ENCODE results near the gene TTLL11. TPM values are rescaled to one million over a fixed set of nuclear protein-coding genes. Genes with fewer than 3 reads are reported as not detected.

Gene TTLL11, protein sequence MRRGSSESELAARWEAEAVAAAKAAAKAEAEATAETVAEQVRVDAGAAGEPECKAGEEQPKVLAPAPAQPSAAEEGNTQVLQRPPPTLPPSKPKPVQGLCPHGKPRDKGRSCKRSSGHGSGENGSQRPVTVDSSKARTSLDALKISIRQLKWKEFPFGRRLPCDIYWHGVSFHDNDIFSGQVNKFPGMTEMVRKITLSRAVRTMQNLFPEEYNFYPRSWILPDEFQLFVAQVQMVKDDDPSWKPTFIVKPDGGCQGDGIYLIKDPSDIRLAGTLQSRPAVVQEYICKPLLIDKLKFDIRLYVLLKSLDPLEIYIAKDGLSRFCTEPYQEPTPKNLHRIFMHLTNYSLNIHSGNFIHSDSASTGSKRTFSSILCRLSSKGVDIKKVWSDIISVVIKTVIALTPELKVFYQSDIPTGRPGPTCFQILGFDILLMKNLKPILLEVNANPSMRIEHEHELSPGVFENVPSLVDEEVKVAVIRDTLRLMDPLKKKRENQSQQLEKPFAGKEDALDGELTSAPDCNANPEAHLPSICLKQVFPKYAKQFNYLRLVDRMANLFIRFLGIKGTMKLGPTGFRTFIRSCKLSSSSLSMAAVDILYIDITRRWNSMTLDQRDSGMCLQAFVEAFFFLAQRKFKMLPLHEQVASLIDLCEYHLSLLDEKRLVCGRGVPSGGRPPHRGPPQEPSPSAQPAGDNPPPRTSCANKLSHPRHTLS
- total RNA-seq, result 6.3 and 7.1 TPM in 2 replicates

DNA sequence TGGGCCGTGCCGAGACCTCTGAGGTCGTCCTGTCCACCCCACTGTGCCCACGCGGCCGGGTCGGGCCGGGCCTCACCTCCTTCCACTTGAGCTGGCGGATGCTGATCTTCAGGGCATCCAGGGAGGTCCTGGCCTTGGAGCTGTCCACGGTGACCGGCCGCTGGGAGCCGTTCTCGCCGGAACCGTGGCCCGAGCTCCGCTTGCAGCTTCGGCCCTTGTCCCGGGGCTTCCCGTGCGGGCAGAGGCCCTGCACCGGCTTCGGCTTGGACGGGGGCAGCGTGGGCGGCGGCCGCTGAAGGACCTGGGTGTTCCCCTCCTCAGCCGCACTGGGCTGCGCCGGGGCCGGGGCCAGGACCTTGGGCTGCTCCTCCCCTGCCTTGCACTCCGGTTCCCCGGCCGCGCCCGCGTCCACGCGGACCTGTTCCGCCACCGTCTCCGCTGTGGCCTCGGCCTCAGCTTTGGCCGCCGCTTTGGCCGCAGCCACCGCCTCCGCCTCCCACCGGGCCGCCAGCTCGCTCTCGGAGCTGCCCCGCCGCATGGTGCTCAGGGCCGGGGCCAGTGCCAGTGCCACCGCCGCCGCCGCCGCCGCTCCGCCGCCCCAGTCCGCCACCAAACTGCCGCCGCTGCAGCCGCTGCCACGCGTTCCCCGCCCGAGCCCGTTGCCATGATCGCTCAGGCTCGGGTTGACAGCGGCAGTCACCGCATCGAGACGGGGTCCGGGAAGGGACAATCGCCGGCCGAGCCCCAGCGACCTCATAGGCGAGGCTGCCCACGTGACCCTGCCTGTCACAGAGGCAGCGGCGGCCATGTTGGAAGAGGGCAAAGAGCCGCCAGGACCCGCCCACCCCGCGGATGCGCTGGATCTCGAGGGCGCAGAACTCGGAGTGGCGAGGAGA, at the start of gene TTLL11:
Gene TTLL11, minus strand, starts transcription at position 698 of the 896 bp plus-strand sequence. Its CDS starts 160 bp downstream, at position 538.

Small RNAs within 50 kb of the gene (small RNA-seq; reads per million reads assigned to genes)
- not detected for gene MIR4478

Other genes with a start within 250 kb of the TTLL11 start
- gene NDUFA8, start 66.5 kb upstream of the TTLL11 start, total RNA-seq, result 15.3 and 27.2 TPM in 2 replicates
- gene MORN5, start 66.6 kb upstream of the TTLL11 start, total RNA-seq, result not detected in 2 replicates
- gene LHX6, start 135.6 kb upstream of the TTLL11 start, total RNA-seq, result 0.33 TPM in 1 of 2 replicates, not detected in the other
- 7.5 and 8.4 TPM in 2 replicates for gene RBM18, start 171.5 kb upstream of the TTLL11 start, total RNA-seq
- gene MRRF, start 171.6 kb upstream of the TTLL11 start, total RNA-seq, result 41.9 and 42.0 TPM in 2 replicates

Measured in placental epithelial cell (primary cell).